Measurements from ENCODE around the gene NSDHL. TPM values are rescaled to one million over a fixed set of nuclear protein-coding genes. Genes with fewer than 3 reads are reported as not detected.

The NSDHL gene
- total and polyA plus RNA-seq, 12 donors = 7.1 to 228 (median 23.4) TPM

DNA sequence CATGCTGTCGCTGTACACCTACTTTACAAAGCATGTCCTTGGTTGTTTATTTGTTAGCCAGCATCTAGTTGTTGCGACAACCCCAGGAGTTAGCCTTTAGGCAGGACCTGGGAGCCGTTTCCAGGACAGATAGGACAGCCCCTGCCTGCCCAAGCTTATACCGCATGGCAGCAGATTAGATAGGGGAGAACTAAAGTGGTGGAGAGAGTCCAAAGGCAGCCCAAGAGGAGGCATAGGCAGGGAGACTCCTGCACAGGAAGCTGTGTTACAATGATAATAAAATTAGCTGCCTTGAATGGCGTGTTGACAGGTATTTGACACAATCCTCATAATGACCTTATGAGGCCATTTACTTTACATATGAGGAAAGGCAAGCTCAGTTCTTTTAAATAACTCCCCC lies 13.0 kb downstream of the NSDHL start:
- intact Hi-C loops (cut with DNase I) = no loop called here
- H3K36me3 ChIP-seq (replicated peaks in 1 of 2) = no peaks in the 10 kb centered on the region
- WGBS, 4 donors = 65 to 100% (median 77%) methylated on average over 1 to 5 of the region's 5 CpGs
- H3K4me1 ChIP-seq (replicated peaks in 1 of 2) = peaks cover 0 to 4% of the 10 kb centered on the region in 2 donors
- no peaks in the 10 kb centered on the region for H3K9me3 ChIP-seq (replicated peaks in 1 of 3)
- no peaks in the 10 kb centered on the region for H3K27me3 ChIP-seq
- DNase-seq = no peak
- no peak overlapping the region for H3K4me3 ChIP-seq
- H3K27ac ChIP-seq = peak overlapping the region in 1 of 5 donors; percentile 12
- TF ChIP-seq POLR2A (IDR thresholded peaks at IDR 0.05) = no peak
- TF ChIP-seq, protein P1, sequence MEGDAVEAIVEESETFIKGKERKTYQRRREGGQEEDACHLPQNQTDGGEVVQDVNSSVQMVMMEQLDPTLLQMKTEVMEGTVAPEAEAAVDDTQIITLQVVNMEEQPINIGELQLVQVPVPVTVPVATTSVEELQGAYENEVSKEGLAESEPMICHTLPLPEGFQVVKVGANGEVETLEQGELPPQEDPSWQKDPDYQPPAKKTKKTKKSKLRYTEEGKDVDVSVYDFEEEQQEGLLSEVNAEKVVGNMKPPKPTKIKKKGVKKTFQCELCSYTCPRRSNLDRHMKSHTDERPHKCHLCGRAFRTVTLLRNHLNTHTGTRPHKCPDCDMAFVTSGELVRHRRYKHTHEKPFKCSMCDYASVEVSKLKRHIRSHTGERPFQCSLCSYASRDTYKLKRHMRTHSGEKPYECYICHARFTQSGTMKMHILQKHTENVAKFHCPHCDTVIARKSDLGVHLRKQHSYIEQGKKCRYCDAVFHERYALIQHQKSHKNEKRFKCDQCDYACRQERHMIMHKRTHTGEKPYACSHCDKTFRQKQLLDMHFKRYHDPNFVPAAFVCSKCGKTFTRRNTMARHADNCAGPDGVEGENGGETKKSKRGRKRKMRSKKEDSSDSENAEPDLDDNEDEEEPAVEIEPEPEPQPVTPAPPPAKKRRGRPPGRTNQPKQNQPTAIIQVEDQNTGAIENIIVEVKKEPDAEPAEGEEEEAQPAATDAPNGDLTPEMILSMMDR (IDR thresholded peaks at IDR 0.05) = no peak

GRCh38 chrX:152844256-152844655 lies 13.4 kb downstream of the NSDHL start:
- 55 to 67% (median 59%) methylated on average over 2 to 6 of the region's 6 CpGs for WGBS, 4 donors
- H3K27me3 ChIP-seq = no peaks in the 10 kb centered on the region
- peaks cover 0 to 4% of the 10 kb centered on the region in 2 donors for H3K4me1 ChIP-seq (replicated peaks in 1 of 2)
- no peak overlapping the region for H3K4me3 ChIP-seq
- no peaks in the 10 kb centered on the region for H3K36me3 ChIP-seq (replicated peaks in 1 of 2)
- intact Hi-C loops (cut with DNase I) = no loop called here
- TF ChIP-seq, protein P1 (IDR thresholded peaks at IDR 0.05) = no peak
- no peak for TF ChIP-seq POLR2A (IDR thresholded peaks at IDR 0.05)
- no peak for DNase-seq
- no peaks in the 10 kb centered on the region for H3K9me3 ChIP-seq (replicated peaks in 1 of 3)
- H3K27ac ChIP-seq = peak overlapping the region in 1 of 5 donors; percentile 12

GRCh38 chrX:152845618-152846240 lies 14.9 kb downstream of the NSDHL start:
- peak; percentile 32 to 78 (median 67) for DNase-seq
- TF ChIP-seq, protein P1 (IDR thresholded peaks at IDR 0.05) = no peak
- no peak for TF ChIP-seq POLR2A (IDR thresholded peaks at IDR 0.05)
- no peak overlapping the region for H3K4me3 ChIP-seq
- WGBS, 4 donors = 72 to 76% (median 75%) methylated on average over 9 to 17 of the region's 17 CpGs
- intact Hi-C loops (cut with DNase I) = no loop called here
- H3K36me3 ChIP-seq (replicated peaks in 1 of 2) = peaks cover 0 to 6% of the 10 kb centered on the region in 2 donors
- H3K27me3 ChIP-seq = no peaks in the 10 kb centered on the region
- H3K27ac ChIP-seq = peak overlapping the region in 2 of 5 donors; percentile 36 to 49
- no peaks in the 10 kb centered on the region for H3K9me3 ChIP-seq (replicated peaks in 1 of 3)
- H3K4me1 ChIP-seq (replicated peaks in 1 of 2) = peaks cover 0 to 4% of the 10 kb centered on the region in 2 donors

- Histone ChIP-seq H3K27ac (no peak overlapping the region), H3K27me3 (no peaks in the 10 kb centered on the region), H3K36me3 (replicated peaks in 1 of 2) (peaks cover 0 to 6% of the 10 kb centered on the region in 2 donors), H3K9me3 (replicated peaks in 1 of 3) (no peaks in the 10 kb centered on the region), H3K4me1 (replicated peaks in 1 of 2) (peaks cover 0 to 4% of the 10 kb centered on the region in 2 donors), H3K4me3 (no peak overlapping the region)
- DNase-seq = no peak
- WGBS, 4 donors = 74 to 84% (median 79%) methylated on average over 6 of the region's 6 CpGs
- intact Hi-C loops (cut with DNase I) = no loop called here
- TF ChIP-seq, protein P1 (IDR thresholded peaks at IDR 0.05) = no peak
- no peak for TF ChIP-seq POLR2A (IDR thresholded peaks at IDR 0.05)
Observed at GRCh38 chrX:152847281-152847680, 16.4 kb downstream of the NSDHL start.
